HK-2 (cell line): ENCODE data around the gene UGGT1.
"Not testable (repeated sequence)": the region's sequence is repeated elsewhere in the genome, so short reads cannot be mapped to it uniquely, and the experiment has no call there.

ENCODE experiments used
- DNase-seq: peaks from one replicate; pipeline ENCODE4 v3.0.0-alpha.2; 2018; ENCODE audit not compliant: unreplicated experiment

The UGGT1 gene

DNA sequence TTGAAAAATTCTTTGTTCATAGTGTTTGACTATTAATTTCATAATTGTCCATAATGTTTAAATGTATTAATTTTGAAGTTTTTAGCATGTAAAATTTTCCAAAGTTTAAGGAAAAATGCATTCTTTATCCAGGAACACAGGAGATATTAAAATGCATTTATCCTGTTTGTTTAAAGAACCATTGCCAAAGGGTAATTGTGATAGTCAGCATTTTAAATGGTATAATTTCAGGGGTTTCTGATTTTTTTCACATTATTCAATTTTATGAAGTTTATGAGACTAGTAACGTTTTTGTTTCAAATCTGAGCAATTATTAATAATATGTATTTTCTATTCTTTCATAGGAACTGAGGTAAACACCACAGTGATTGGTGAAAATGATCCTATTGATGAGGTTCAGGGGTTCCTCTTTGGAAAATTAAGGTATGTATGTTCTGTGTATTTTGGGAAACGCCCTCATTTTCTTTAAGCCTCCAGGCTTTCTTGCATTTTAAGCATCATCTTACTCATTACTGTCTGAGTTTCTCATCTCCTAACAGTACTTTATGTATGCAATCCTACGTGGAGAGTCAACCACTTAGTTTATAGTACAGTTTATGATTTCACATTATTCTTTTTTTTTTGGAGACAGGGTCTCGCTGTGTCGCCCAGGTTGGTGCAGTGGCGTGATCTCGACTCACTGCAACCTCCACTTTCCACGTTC, 25.1 kb downstream of the UGGT1 start:
- no peak for DNase-seq

DNA sequence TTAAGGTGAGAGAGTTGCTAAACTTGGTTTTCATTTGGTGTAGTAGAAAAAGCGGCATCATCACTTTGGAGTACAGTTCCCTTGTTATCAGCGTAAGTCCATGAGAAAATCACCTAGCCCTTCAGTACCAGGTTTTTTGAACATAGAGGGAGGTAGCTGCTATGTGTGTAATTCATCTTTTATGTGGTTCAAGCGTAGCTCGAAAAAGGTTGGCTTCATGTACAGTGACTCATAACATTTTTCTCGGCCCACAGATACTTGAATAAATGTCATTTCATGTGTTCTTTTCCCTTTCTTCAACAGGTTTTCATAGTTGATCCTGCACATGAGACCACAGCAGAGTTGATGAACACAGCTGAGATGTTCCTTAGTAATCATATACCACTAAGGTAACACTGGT, 43.6 kb downstream of the UGGT1 start:
- no peak for DNase-seq

DNA sequence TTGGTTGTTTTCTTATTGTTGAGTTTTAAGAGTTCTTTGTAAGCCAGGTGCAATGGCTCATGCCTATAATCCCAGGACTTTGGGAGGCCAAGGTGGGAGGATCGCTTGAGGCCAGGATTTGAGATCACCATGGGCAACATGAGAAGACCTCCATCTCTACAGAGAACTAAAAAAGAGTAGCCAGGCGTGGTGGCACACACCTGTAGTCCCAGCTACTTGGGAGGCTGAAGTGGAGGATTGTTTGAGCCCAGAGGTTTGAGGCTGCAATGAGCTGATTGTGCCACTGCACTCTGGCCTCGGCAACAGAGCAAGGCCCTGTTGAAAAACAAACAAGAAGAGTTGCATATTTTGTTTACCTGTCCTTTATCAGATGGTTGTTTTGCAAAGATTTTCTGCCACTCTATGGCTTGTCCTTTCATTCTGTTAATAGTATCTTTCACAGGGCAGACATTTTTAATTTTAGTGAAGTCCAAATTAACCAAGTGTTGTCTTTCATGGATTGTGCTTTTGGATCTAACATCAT, 46.2 kb downstream of the UGGT1 start:
- no peak for DNase-seq

GRCh38 chr2:128139624-128140023, 48.6 kb downstream of the UGGT1 start:
- no peak for DNase-seq

GRCh38 chr2:128145651-128146050, 54.7 kb downstream of the UGGT1 start:
- DNase-seq = no peak

- no peak for DNase-seq
Measured at GRCh38 chr2:128153786-128154185, 62.8 kb downstream of the UGGT1 start.

DNA sequence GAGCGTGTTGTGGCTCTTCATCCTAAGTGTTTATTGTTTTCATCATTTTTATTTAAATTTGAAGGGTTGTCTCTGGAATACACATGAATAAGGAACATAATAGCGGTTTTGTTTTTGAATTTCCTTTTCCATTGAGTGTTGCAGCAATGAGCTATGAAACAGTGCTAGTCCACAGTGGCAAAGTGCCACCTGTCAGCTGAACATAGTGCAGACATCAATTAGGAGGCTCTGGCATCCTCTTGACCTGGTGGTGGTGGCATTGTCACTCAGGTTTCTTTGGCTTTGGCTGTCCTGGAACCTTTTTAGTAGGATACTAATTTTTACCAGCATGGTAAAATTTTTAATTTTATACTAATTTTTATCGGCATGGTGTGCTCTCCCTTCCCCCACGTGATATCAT, 63.2 kb downstream of the UGGT1 start:
- DNase-seq = no peak

DNA sequence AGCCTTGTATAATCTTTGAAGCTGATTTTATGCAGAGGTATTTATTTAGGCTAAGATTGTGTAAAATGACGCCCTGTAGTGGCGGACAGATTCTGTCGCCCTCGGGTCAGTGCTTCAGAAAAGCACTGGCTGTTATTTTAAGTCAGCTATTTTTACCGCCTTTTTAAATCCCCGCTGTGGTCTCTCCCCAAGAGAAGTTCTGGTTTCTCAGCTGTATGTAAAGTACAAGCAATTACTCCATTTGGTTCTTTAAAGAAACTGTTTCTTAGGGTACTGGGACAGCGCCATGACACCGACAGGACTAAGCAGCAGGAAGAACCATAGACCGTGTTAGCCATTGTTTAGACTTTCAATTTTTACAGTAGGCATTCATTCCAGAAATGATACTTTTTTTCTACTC, 65.0 kb downstream of the UGGT1 start:
- no peak for DNase-seq

DNA sequence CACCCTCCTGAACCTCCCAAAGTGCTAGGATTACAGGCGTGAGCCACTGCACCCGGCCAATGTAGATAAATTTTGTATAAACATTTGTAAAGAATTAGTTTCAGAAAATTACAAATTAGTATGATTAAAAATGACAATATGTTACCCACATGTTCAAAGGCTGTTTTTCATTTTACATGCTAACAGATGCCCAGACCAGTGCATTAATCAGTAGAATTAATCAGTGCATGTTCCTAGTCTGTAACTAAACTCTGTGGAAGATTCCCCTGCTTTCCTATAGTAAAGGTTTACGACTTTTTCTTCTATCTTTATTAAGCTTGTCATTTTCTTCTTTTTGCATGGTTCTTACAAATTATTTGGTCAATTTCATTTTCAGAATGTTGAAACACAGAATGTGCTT, 65.8 kb downstream of the UGGT1 start:
- no peak for DNase-seq

DNA sequence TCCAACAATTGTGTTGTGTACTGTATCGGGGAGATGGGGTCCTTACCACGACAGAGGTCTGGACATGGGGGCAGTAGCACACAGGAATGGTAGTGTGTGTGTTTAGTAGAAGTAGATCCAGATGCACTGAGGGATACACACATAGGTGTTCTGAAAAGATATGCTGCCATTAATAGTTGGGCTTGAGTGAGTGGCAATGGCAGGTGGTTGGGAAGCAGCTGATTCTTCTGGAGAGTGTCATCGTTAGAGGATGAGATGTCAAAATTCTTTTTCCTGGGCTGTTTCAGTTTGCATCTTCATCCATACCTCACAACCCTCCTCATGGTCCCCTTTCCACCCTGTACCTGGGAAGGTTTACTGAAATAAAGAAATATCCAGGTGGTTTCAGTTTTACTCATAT, 66.6 kb downstream of the UGGT1 start:
- DNase-seq = no peak

GRCh38 chr2:128158176-128158575, 67.2 kb downstream of the UGGT1 start:
- no peak for DNase-seq

- no peak for DNase-seq
Measured at GRCh38 chr2:128159437-128159836, 68.4 kb downstream of the UGGT1 start.

GRCh38 chr2:128160616-128161275, 69.7 kb downstream of the UGGT1 start:
- no peak for DNase-seq

- DNase-seq = no peak
Measured at GRCh38 chr2:128162266-128162665, 71.3 kb downstream of the UGGT1 start.

GRCh38 chr2:128164311-128164710, 73.3 kb downstream of the UGGT1 start:
- DNase-seq = no peak

DNA sequence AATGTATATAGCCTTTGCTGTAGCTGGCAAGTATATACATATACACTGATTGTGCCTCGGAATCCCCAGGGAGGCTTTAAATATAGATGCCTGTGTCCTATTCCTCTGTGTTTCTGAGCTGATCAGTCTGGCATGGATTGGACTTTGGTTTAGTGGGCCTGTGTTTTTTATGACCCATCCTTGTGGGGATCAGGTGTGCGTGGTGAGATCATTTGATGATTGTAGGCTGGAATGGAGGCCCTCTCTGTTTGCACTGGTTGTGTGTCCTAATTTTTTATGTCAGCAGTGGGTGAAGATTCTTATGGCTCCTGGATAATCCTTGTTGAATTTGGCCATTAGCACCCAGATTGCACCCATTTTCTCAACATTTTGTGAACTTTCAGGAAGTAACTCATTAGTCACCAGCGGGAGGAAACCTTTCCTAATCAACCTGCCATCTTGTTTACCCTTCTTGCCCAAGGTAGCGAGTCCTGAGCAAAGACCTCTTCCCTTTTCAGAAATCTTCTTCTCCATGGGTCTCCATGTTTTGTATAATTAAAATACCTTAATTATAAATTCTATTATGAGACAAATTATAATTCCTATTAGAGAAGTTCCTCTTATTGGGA, 75.8 kb downstream of the UGGT1 start:
- no peak for DNase-seq

- no peak for DNase-seq
Measured at GRCh38 chr2:128169094-128169493, 78.1 kb downstream of the UGGT1 start.

GRCh38 chr2:128169497-128169896, 78.5 kb downstream of the UGGT1 start:
- no peak for DNase-seq

- DNase-seq = no peak
Measured at GRCh38 chr2:128169933-128170709, 79.1 kb downstream of the UGGT1 start.

DNA sequence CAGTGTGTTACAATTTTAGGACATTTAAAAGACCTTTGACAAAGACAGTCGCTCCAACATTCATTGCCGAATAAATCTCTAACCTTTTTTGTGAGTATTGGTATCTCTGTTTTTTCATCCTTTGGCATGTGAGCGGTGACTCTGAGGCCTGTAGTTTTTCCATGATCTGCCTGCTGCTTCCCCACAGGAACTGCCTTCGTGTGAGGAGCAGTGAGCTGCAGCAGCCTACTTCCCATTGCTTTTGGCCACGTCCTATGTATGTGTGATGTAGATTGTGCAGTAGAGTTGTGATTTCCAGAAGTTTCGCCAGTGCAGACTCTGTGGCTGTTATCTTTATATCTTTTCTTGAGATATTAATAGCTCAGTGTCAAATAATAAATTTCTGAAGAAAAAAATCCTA, 79.8 kb downstream of the UGGT1 start:
- no peak for DNase-seq

GRCh38 chr2:128172191-128172590, 81.2 kb downstream of the UGGT1 start:
- no peak for DNase-seq

DNA sequence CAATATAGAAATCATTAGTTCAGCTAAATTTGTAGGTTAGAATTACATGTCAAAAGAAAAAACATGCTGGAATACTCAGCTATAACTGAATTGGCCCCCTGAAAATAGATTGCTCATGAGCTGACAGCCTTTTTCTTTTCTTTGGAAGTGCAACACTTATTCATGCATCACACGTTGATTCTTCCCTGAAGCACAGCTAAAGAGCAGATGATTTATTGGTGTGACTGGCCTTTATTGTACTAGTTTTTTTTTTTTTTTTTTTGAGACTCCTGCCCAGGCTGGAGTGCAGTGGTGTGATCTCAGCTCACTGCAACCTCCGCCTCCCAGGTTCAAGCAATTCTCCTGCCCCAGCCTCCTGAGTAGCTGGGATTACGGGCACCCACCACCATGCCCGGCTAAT, 83.1 kb downstream of the UGGT1 start:
- DNase-seq = not testable (repeated sequence)
